Breast epithelium (tissue), 4 donors: Measurements from ENCODE around the gene CAV1. TPM values are rescaled to one million over a fixed set of nuclear protein-coding genes. Genes with fewer than 3 reads are reported as not detected.

Source experiments
- DNase-seq, 2 donors: peaks; one replicate each; pipeline ENCODE4 v3.0.0-alpha.2; 2019; ENCODE audit warnings: low spot score in 2 of 2
- H3K27ac ChIP-seq, 2 donors: fragments of 200-600 bp; sonication (generic) in 1 of 2; one replicate each; pipeline ENCODE4 v1.5.1; 2016 to 2019; ENCODE audit warnings: mild to moderate bottlenecking in 1 of 2
- H3K27me3 ChIP-seq, 2 donors: fragments of 200-600 bp; sonication (generic) in 1 of 2; one replicate each; pipeline versions ENCODE4 v1.5.1 to v1.6.0; 2017 to 2019; ENCODE audit warnings: control low read depth in 1 of 2, mild to moderate bottlenecking in 1 of 2
- H3K36me3 ChIP-seq: fragments of 200-600 bp; one replicate; pipeline ENCODE4 v1.5.1; 2019
- H3K4me1 ChIP-seq, 2 donors: fragments of 200-600 bp; sonication (generic); one replicate each; pipeline ENCODE4 v1.5.1; 2016 to 2019; ENCODE audit warnings: control low read depth in 1 of 2
- H3K4me3 ChIP-seq, 3 donors: fragments of 200-600 bp; sonication (generic); 1 replicate in 2 of 3; 2 replicates in 1 of 3; pipeline ENCODE4 v1.5.1; 2016 to 2019; ENCODE audit warnings: mild to moderate bottlenecking in 3 of 3, moderate library complexity in 2 of 3
- H3K9me3 ChIP-seq, 2 donors: fragments of 200-600 bp; sonication (generic) in 1 of 2; one replicate each; pipeline ENCODE4 v1.5.1; 2016 to 2019; ENCODE audit warnings: control low read depth in 1 of 2
- CTCF ChIP-seq, 3 donors: fragments of 450-650 bp; IDR thresholded peaks; one replicate each; pipeline ENCODE4 v1.5.1; 2016 to 2017; ENCODE audit warnings: antibody characterized with exemption in 3 of 3, mild to moderate bottlenecking in 3 of 3, moderate library complexity in 3 of 3
- POLR2A ChIP-seq: fragments of 450-650 bp; IDR thresholded peaks from one replicate; pipeline ENCODE4 v1.6.1; 2016; ENCODE audit warnings: antibody characterized with exemption, mild to moderate bottlenecking, moderate library complexity
- POLR2AphosphoS5 ChIP-seq, 3 donors: sonication (generic); formaldehyde crosslinking; IDR thresholded peaks; one replicate each; pipeline ENCODE4 v1.6.1; 2017; ENCODE audit warnings: antibody characterized with exemption in 3 of 3
- intact Hi-C: fragments of 100-400 bp; cut with DNase I; formaldehyde crosslinking; loops from one replicate; pipeline ENCODE4 v1.15.1; 2023; ENCODE audit warnings: low total_unique reads
- total RNA-seq, 3 donors: library from RNA; depleted of rRNA; stranded (reverse); fragments of >200 nt; gene quantifications; one replicate each; pipeline ENCODE4 v1.1.0, GENCODE V29; 2016

The CAV1 gene
- total RNA-seq, 3 donors from 2014 or later, result 117 to 729 (median 154) TPM

DNA sequence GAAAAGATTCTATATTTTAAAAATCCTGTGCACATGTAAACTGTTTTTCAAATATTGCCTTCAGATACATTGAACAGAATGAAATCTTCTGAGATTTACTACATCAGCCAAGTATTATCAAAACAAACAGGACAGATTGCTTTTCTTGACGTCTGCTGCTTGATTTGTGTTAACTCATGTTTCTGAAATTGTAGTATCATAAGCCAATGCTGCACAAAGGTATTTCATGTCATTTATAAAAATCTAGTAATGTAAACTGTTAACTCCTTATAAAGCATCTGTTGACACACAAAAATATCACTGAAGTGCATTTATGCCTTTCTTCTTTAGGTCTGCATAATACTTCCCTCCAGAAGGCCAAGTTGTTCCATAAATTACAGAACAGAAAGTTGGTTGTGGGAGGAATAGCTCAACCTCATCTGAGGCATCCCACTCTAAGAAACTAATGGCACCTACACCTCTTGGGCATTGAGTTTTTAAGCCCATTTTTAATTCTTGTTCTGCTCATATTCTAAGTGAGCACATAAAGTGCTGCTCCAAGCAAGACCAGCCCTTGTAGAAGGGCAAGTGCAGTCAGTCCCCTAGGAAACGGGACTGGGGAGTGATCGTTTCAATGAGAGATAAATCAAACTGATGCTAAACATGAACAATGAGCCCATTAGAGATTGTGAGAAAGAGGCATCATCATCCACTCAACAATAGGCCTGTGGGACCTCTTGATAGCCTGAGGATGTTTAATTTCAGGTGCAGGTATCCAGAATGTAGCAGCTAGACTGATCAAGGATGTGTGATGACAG is 28.5 kb downstream of the CAV1 start:
- H3K9me3 ChIP-seq, result no peaks in the 10 kb centered on the region
- TF ChIP-seq CTCF (IDR thresholded peaks at IDR 0.05) (no peak), POLR2A (no peak), POLR2AphosphoS5 (IDR thresholded peaks at IDR 0.05) (no peak)
- no peak overlapping the region for H3K4me3 ChIP-seq
- no peaks in the 10 kb centered on the region for H3K4me1 ChIP-seq
- intact Hi-C loops, result no loop called here
- no peaks in the 10 kb centered on the region for H3K36me3 ChIP-seq
- DNase-seq, result no peak
- H3K27me3 ChIP-seq, result no peaks in the 10 kb centered on the region
- H3K27ac ChIP-seq, result peak overlapping the region in 1 of 2 donors; percentile 33

- TF ChIP-seq POLR2A (no peak), POLR2AphosphoS5 (IDR thresholded peaks at IDR 0.05) (no peak), CTCF (IDR thresholded peaks at IDR 0.05) (no peak)
- Histone ChIP-seq H3K27me3 (no peaks in the 10 kb centered on the region), H3K27ac (peak overlapping the region; percentile 6 to 33), H3K4me1 (no peaks in the 10 kb centered on the region), H3K4me3 (no peak overlapping the region), H3K9me3 (no peaks in the 10 kb centered on the region), H3K36me3 (no peaks in the 10 kb centered on the region)
- intact Hi-C loops, result no loop called here
- DNase-seq, result no peak
Observed at GRCh38 chr7:116554436-116554835, 29.6 kb downstream of the CAV1 start.

DNA sequence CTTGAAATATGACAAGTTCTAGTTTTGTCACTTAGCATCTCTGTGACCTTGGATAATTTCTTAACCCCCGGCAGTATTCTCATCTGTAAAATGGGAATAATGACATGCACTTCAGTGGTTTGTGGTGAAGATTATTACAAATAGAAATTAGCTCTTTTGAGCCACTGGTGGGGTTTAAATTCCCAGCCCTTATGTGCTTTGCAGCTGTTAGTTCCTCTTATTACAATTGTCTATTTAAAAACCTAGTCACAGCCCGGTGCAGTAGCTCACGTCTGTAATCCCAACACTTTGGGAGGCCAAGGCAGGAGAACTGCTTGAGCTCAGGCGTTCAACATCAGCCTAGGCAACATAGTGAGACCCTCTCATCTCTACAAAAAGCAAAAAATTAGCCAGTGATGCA is 30.1 kb downstream of the CAV1 start:
- H3K27ac ChIP-seq, result peak overlapping the region; percentile 6 to 33
- H3K4me1 ChIP-seq, result no peaks in the 10 kb centered on the region
- DNase-seq, result no peak
- H3K9me3 ChIP-seq, result no peaks in the 10 kb centered on the region
- intact Hi-C loops, result no loop called here
- no peaks in the 10 kb centered on the region for H3K36me3 ChIP-seq
- no peaks in the 10 kb centered on the region for H3K27me3 ChIP-seq
- no peak for TF ChIP-seq POLR2AphosphoS5 (IDR thresholded peaks at IDR 0.05)
- TF ChIP-seq CTCF (IDR thresholded peaks at IDR 0.05), result no peak
- no peak for TF ChIP-seq POLR2A
- no peak overlapping the region for H3K4me3 ChIP-seq

DNA sequence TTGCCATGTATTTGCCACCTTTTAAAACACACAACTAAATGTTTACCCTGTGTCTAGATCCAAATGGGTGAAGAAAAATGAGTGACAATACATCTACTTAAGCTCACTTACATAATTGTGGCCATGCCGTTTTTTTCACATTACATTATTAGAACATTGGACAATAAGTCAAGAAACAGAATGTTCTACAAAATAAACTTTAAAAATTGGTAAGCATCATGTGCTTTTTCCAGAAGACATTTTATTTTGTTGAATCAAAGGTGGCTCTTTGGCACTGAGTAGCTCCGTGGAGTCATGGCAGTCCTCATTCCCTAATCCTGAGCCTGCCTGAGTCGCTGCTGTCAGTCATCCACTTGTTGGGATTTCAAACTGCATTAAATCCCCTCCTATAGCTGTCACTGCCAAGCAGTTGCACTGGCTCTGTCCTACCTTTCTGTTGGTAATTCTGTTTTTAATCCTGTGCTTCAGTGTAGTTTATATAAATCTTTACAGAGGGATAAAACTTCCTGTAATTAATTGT is 32.3 kb downstream of the CAV1 start:
- no peaks in the 10 kb centered on the region for H3K4me1 ChIP-seq
- no peaks in the 10 kb centered on the region for H3K9me3 ChIP-seq
- DNase-seq, result no peak
- peak overlapping the region; percentile 38 to 43 for H3K27ac ChIP-seq
- no peaks in the 10 kb centered on the region for H3K27me3 ChIP-seq
- no peaks in the 10 kb centered on the region for H3K36me3 ChIP-seq
- no peak overlapping the region for H3K4me3 ChIP-seq
- TF ChIP-seq CTCF (IDR thresholded peaks at IDR 0.05), result no peak
- intact Hi-C loops, result no loop called here

- Histone ChIP-seq H3K36me3 (no peaks in the 10 kb centered on the region), H3K4me1 (no peaks in the 10 kb centered on the region), H3K4me3 (no peak overlapping the region), H3K27ac (peak overlapping the region; percentile 13 to 38), H3K27me3 (no peaks in the 10 kb centered on the region), H3K9me3 (no peaks in the 10 kb centered on the region)
- intact Hi-C loops, result no loop called here
- no peak for DNase-seq
- no peak for TF ChIP-seq POLR2AphosphoS5 (IDR thresholded peaks at IDR 0.05)
- no peak for TF ChIP-seq CTCF (IDR thresholded peaks at IDR 0.05)
- TF ChIP-seq POLR2A, result no peak
Observed at GRCh38 chr7:116557901-116558300, 33.1 kb downstream of the CAV1 start.
